Thoracic aorta (tissue), 2 donors: ENCODE measurements around the gene ZNF491. TPM values are rescaled to one million over a fixed set of nuclear protein-coding genes. Genes with fewer than 3 reads are reported as not detected.

Experiments used
- ATAC-seq: fragments of 150-250 bp; one replicate; pipeline ENCODE4 v1.8.0; 2017; ENCODE audit warnings: low read depth; ENCODE audit not compliant: insufficient number of reproducible peaks, low FRiP score
- DNase-seq: peaks from one replicate; pipeline ENCODE4 v3.0.0-alpha.2; 2020; ENCODE audit warnings: low spot score
- H3K27ac ChIP-seq, 2 donors: fragments of 200-600 bp; sonication (generic); 1 replicate in 1 of 2; 2 replicates in 1 of 2; pipeline ENCODE4 v1.5.1; 2016; ENCODE audit warnings: mild to moderate bottlenecking in 2 of 2, moderate library complexity in 2 of 2
- H3K27me3 ChIP-seq: fragments of 200-600 bp; sonication (generic); replicated peaks from 2 replicates; pipeline ENCODE4 v1.6.0; 2016; ENCODE audit warnings: mild to moderate bottlenecking; ENCODE audit not compliant: insufficient read depth
- H3K36me3 ChIP-seq: fragments of 200-600 bp; sonication (generic); one replicate; pipeline ENCODE4 v1.5.1; 2016
- H3K4me1 ChIP-seq, 2 donors: fragments of 200-600 bp; sonication (generic); 1 replicate in 1 of 2; 2 replicates in 1 of 2; pipeline versions ENCODE4 v1.5.1 to v1.6.0; 2016; ENCODE audit warnings: low read depth in 2 of 2, mild to moderate bottlenecking in 1 of 2; ENCODE audit not compliant: control insufficient read depth in 1 of 2
- H3K4me3 ChIP-seq: fragments of 200-600 bp; sonication (generic); 2 replicates; pipeline ENCODE4 v1.5.1; 2016; ENCODE audit warnings: mild to moderate bottlenecking
- H3K9me3 ChIP-seq: fragments of 200-600 bp; sonication (generic); 2 replicates; pipeline ENCODE4 v1.5.1; 2016
- total RNA-seq, 2 donors: library from RNA; depleted of rRNA; stranded (reverse); fragments of >200 nt; gene quantifications; one replicate each; pipeline versions ENCODE4 v1.1.0 to v1.2.3, GENCODE V29; 2016
- TF ChIP-seq, protein P1 (sequence below): fragments of 200-600 bp; sonication (generic); IDR thresholded peaks from one replicate; pipeline ENCODE4 v1.5.1; 2019; ENCODE audit warnings: antibody characterized with exemption

ZNF491 gene
- total RNA-seq, 2 donors from 2014 or later, result 3.7 to 3.9 TPM

GRCh38 chr19:11759805-11760204, 38.5 kb upstream of the ZNF491 start:
- Histone ChIP-seq H3K9me3 (no peaks in the 10 kb centered on the region), H3K27ac (no peak overlapping the region), H3K4me1 (no peaks in the 10 kb centered on the region), H3K27me3 (no peaks in the 10 kb centered on the region), H3K4me3 (no peak overlapping the region), H3K36me3 (no peaks in the 10 kb centered on the region)
- DNase-seq (no peak), ATAC-seq (no peak)
- TF ChIP-seq, protein P1, sequence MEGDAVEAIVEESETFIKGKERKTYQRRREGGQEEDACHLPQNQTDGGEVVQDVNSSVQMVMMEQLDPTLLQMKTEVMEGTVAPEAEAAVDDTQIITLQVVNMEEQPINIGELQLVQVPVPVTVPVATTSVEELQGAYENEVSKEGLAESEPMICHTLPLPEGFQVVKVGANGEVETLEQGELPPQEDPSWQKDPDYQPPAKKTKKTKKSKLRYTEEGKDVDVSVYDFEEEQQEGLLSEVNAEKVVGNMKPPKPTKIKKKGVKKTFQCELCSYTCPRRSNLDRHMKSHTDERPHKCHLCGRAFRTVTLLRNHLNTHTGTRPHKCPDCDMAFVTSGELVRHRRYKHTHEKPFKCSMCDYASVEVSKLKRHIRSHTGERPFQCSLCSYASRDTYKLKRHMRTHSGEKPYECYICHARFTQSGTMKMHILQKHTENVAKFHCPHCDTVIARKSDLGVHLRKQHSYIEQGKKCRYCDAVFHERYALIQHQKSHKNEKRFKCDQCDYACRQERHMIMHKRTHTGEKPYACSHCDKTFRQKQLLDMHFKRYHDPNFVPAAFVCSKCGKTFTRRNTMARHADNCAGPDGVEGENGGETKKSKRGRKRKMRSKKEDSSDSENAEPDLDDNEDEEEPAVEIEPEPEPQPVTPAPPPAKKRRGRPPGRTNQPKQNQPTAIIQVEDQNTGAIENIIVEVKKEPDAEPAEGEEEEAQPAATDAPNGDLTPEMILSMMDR, result no peak

- TF ChIP-seq, protein P1, result no peak
- no peaks in the 10 kb centered on the region for H3K36me3 ChIP-seq
- H3K4me1 ChIP-seq, result peaks cover 7 to 10% of the 10 kb centered on the region in 2 donors
- no peak for ATAC-seq
- H3K27me3 ChIP-seq, result no peaks in the 10 kb centered on the region
- no peak overlapping the region for H3K27ac ChIP-seq
- H3K4me3 ChIP-seq, result no peak overlapping the region
- no peak for DNase-seq
- H3K9me3 ChIP-seq, result no peaks in the 10 kb centered on the region
These were observed 35.2 kb upstream of the ZNF491 start for GRCh38 chr19:11763117-11763516.

GRCh38 chr19:11763611-11764010, 34.7 kb upstream of the ZNF491 start:
- H3K4me1 ChIP-seq, result peaks cover 9 to 15% of the 10 kb centered on the region in 2 donors
- TF ChIP-seq, protein P1, result no peak
- ATAC-seq (no peak), DNase-seq (no peak)
- no peak overlapping the region for H3K27ac ChIP-seq
- no peaks in the 10 kb centered on the region for H3K36me3 ChIP-seq
- H3K27me3 ChIP-seq, result no peaks in the 10 kb centered on the region
- H3K4me3 ChIP-seq, result no peak overlapping the region
- H3K9me3 ChIP-seq, result no peaks in the 10 kb centered on the region

DNA sequence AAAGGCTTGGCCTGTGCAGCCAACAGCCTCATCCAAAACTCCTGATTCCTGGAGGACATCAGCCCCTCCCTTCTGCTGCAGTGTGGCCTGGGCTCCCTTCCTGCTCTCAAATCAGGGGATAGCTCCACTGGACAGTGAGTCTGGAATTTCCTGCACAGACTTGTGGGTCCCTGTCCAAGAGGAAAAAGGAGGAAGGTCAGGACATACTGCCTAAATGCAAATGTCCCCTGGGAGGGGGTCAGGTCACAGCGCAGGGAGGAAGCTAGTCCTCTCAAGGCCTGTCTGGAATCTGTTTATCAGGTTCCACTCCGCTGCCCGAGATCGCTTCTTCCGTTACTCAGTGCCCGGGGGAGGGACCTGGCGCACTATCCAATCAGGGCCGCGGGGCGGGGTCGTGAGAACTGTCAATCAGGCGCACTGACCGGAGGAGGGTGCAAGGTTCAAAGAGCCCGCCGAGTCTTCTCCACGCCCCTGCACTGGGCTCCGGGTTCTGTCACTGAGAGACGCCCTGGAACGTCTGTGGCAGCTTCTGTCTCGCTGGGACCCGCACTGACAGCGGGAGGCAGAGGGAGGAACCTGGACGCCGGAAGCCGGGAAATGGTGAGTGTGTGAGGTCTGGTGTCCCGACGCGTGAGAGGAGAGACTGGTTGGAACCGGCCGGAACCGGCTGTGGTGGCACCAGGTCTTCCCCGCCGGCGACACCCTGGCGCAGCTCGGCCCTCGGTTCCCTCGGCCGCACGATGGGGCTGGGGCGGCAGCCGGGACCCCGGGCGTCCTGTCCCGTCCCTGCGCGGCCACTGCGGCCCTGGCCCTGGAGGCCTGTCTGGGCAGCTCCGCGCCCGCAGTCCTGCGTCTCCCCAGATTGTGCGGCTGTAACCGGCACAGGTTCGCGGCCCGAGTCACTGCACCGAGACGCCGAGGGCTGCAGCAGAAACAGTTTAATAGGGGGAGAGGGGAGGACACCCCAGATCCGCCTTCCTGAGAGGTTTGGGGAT, 31.4 kb upstream of the ZNF491 start, which contains the start of gene ZNF441:
Gene ZNF441 (plus strand): TSS at position 404 of the 995 bp plus-strand sequence. CDS start 194 bp downstream, at position 598.
- DNase-seq, result peak; percentile 93
- peak; percentile 93 for ATAC-seq
- Histone ChIP-seq H3K4me3 (peak within 1 kb of the TSS; percentile 85), H3K4me1 (peaks cover 9 to 19% of the 10 kb centered on the region in 2 donors), H3K27me3 (no peaks in the 10 kb centered on the region), H3K9me3 (peaks cover 9% of the 10 kb centered on the region), H3K36me3 (no peaks in the 10 kb centered on the region), H3K27ac (peak within 1 kb of the TSS; percentile 88 to 96)
- TF ChIP-seq, protein P1, result no peak

- Histone ChIP-seq H3K27ac (peak overlapping the region; percentile 88 to 96), H3K36me3 (no peaks in the 10 kb centered on the region), H3K4me3 (peak overlapping the region; percentile 85), H3K4me1 (peaks cover 9 to 19% of the 10 kb centered on the region in 2 donors), H3K27me3 (no peaks in the 10 kb centered on the region), H3K9me3 (peaks cover 15% of the 10 kb centered on the region)
- no peak for DNase-seq
- no peak for ATAC-seq
- TF ChIP-seq, protein P1, result no peak
These were observed 30.6 kb upstream of the ZNF491 start for GRCh38 chr19:11767633-11768133.
